Mucosa of stomach (tissue), 1 donor: ENCODE measurements around the gene MMP17.
"Not testable (repeated sequence)": the region's sequence is repeated elsewhere in the genome, so short reads cannot be mapped to it uniquely, and the experiment has no call there.

Experiments used
- H3K27me3 ChIP-seq: one replicate; pipeline ENCODE4 v1.7.0; 2013; ENCODE audit warnings: mild to moderate bottlenecking, low read length; ENCODE audit not compliant: control insufficient read depth, insufficient read depth
- H3K36me3 ChIP-seq: one replicate; pipeline ENCODE4 v1.7.0; 2013; ENCODE audit warnings: low read length; ENCODE audit not compliant: control insufficient read depth, insufficient read depth
- H3K4me1 ChIP-seq: one replicate; pipeline ENCODE4 v1.7.0; 2013; ENCODE audit warnings: mild to moderate bottlenecking, low read length; ENCODE audit not compliant: control insufficient read depth, insufficient read depth
- H3K4me3 ChIP-seq: one replicate; pipeline ENCODE4 v1.7.0; 2013; ENCODE audit warnings: low read length
- H3K9ac ChIP-seq: one replicate; pipeline ENCODE4 v1.7.0; 2013; ENCODE audit warnings: mild to moderate bottlenecking, low read length, moderate library complexity
- H3K9me3 ChIP-seq: one replicate; pipeline ENCODE4 v1.7.0; 2013; ENCODE audit warnings: mild to moderate bottlenecking, low read length, moderate library complexity; ENCODE audit not compliant: control insufficient read depth
- donor health status: Pancreatic carcinoma.

Gene MMP17

DNA sequence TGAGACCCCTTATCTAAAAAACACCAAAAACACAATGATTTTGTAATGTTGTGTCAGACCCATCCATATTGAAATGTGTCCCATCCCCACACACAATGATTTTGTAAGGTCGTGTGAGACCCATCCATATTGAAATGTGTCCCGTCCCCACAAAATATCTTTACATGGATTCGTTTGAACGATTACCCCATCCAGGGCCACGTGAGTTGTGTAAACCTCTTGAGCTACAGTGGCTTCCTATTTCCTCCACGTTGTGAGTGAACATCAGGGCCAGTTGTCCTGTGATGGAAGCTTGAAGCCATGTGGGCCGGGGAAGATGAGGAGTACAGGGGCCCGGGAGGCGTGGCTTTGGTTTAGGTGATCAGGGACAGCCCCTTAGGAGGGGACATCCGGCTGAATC is 39.3 kb downstream of the MMP17 start:
- no peaks in the 10 kb centered on the region for H3K27me3 ChIP-seq
- no peak overlapping the region for H3K9ac ChIP-seq
- no peaks in the 10 kb centered on the region for H3K36me3 ChIP-seq
- H3K9me3 ChIP-seq = no peaks in the 10 kb centered on the region
- no peak overlapping the region for H3K4me3 ChIP-seq
- no peaks in the 10 kb centered on the region for H3K4me1 ChIP-seq

DNA sequence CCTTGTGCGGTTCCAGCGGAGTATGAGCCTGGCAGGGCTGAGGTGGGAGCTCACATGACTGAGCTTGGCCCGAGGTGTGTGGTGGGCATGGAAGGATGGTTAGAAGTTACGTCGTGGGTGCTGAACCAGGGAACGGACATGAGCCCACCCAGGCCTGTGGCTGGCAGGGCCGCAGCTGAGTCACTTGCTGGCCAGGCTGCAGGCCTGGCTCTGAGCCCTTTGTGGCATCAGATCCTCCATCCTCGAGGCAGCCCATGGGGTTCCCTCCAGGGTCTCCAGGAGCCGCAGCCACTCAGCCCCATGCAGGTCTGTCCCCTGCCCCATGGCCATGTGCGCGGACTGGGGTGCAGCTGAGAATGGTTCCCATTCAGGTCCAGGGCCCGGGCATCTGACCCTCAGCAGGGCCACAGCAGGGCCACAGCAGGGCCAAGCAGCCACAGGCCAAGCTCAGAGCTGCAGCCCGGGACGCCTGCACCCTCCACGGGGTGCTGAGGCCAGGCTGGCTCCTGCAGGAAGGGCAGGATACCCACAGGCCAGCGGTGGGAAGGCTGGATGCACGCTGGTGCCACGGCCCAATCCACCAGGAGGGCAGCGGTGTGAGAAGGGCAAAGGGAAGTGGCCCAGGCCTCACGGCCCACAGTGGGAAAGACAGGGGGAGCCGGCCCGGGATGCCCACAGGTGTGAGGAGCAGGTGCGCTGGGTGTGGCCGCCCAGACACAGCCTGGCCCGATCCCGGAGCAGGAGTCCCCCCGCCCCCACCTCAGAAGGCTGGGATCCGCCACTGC is 39.9 kb downstream of the MMP17 start:
- no peaks in the 10 kb centered on the region for H3K36me3 ChIP-seq
- no peaks in the 10 kb centered on the region for H3K9me3 ChIP-seq
- no peak overlapping the region for H3K4me3 ChIP-seq
- H3K27me3 ChIP-seq = no peaks in the 10 kb centered on the region
- no peak overlapping the region for H3K9ac ChIP-seq
- no peaks in the 10 kb centered on the region for H3K4me1 ChIP-seq

DNA sequence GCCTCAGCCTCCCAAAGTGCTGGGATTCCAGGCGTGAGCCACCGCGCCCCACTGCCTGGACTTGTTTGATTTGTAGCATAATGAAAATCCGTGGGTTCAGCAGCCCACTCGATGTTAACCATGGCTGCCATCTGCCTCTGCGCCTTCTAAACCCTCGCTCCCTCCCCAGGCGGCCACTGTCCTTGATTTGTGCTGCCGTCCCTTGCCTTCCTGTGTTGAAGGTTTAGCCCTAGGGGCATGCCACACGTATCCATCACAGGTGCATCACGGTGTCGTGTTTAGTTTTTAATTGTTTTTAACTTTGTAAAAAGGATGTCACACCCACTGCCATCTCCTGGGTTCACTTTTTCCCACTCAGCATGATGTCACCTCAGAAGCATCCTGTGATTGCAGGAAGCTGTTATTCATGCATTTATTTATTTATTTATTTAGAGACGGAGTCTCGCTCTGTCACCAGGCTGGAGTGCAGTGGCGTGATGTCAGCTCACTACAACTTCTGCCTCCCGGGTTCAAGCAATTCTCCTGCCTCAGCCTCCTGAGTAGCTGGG is 41.8 kb downstream of the MMP17 start:
- H3K9me3 ChIP-seq = no peaks in the 10 kb centered on the region
- H3K27me3 ChIP-seq = no peaks in the 10 kb centered on the region
- H3K4me3 ChIP-seq = no peak overlapping the region
- no peaks in the 10 kb centered on the region for H3K4me1 ChIP-seq
- no peaks in the 10 kb centered on the region for H3K36me3 ChIP-seq
- no peak overlapping the region for H3K9ac ChIP-seq

DNA sequence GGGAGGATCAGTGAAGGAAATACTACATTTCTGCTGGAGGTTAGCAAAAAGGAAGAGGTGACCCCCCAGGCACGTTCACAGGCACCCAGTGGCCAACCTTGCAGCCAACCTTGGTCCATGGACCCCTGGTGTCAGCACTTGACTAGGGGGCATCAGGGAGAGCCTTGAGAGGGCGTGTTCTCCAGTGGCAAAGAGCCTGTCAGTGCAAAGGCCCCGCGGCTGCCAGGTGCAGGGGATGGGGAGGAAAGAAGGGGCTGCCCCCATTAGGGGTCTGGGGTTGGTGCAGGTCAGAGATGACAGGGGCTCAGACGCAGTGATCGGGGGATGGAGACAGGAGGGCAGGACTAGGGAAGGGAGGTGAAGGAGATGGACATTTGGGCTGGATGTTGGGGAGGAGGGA is 43.5 kb downstream of the MMP17 start:
- Histone ChIP-seq H3K9ac (no peak overlapping the region), H3K27me3 (no peaks in the 10 kb centered on the region), H3K9me3 (no peaks in the 10 kb centered on the region), H3K4me3 (no peak overlapping the region), H3K36me3 (no peaks in the 10 kb centered on the region), H3K4me1 (no peaks in the 10 kb centered on the region)

DNA sequence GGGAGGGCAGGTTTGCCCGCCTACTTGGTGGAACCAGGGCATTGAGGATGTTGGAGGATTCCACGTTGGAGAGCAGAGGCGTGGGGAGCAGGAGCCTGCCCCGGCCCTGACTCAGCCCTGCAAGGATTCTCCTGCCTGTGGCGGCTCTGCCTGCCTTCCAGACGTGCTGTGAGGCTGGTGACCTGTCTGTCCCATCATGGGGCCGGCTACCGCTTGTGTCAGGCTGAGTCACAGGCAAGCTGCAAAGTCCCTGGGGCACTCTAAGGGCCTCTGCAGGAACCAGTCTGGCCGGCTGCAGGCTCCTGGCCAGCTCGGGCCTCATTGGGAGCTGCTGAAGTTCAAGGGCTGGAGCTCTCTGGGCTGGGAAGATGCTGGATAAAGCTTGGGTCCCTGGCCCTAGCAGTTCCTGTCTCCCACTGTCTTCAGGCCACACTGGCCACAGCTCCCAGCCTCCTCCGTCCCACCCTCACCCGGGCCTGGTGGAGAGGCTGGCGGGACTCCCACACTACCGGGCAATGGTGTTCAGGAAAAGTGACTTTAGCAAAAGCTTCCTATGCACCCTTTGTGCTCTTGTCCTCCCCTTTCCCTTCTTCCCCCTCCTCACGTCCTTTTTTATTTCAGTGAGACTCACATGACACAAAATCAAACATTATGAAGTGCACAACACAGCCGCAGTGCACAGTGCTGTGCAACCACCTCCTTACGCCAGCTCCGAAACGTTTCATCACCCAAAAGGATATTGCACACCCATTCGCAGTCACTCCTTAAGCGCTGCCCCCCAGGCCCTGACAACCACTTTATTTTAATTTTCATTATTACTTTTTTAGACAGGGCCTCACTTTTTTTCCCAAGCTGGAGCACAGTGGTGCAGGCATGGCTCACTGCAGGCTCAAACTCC is 44.2 kb downstream of the MMP17 start:
- Histone ChIP-seq H3K4me1 (no peaks in the 10 kb centered on the region), H3K4me3 (no peak overlapping the region), H3K27me3 (no peaks in the 10 kb centered on the region), H3K9me3 (no peaks in the 10 kb centered on the region), H3K36me3 (no peaks in the 10 kb centered on the region), H3K9ac (no peak overlapping the region)

DNA sequence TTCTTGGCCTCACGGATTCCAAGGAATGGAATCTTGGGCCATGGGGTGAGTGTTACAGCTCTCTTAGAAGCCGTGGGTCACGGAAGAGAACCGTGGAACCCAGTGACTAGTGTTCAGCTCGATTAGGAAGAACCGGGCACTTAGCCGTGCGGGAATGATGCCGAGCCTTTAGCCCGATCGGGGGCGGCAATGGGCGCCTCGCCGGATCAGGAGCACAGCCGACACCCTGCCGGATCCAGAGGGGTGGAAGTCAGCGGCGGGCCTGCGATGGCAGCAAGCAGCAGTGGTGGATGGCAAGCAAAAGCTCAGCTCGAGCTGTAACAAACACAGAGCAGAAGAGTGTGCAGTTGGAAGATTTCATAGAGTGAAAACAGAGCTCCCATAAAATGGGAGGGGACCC is 45.1 kb downstream of the MMP17 start:
- no peaks in the 10 kb centered on the region for H3K4me1 ChIP-seq
- no peak overlapping the region for H3K4me3 ChIP-seq
- H3K9me3 ChIP-seq = no peaks in the 10 kb centered on the region
- H3K27me3 ChIP-seq = no peaks in the 10 kb centered on the region
- no peaks in the 10 kb centered on the region for H3K36me3 ChIP-seq
- H3K9ac ChIP-seq = no peak overlapping the region

DNA sequence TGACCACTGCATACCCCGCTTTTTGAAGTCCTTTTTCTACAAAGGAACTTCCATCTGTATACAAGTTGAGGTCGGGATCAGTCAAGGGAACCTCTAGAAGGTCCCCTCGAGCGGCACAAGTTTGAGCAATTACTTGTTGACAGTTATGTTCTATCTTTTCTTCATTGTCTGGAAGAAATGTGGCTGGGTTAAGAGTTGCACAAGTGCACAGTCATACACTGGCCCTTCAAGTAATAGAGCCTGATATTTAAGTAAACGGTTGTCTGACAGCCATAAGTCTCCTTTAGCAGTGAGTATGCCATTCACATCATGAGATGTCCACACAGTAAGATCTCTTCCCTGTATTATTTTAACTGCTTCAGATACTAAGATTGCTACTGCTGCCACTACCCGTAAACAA is 46.8 kb downstream of the MMP17 start:
- H3K9me3 ChIP-seq, H3K9ac ChIP-seq, H3K27me3 ChIP-seq, H3K4me1 ChIP-seq, H3K4me3 ChIP-seq, H3K36me3 ChIP-seq: not testable (repeated sequence)

DNA sequence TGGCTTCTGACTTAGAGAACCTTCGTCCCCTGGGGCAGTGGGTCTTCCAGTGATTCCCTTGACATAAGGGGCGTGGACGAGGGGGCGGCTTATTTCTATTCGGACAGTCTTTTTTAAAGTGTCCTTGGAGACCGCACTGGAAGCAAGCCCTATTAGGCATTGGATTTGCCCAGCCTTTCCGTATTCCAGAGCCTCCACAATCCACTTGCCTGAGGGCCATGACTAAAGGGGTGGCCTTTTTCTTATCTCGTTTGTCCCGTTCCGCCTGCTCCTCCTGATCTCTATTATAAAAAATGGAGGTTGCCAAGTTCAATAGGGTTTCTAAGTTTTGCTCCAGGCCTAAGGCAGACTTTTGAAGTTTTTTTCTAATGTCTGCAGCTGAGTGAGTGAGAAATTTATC is 49.0 kb downstream of the MMP17 start:
- not testable (repeated sequence) for H3K9ac ChIP-seq, H3K36me3 ChIP-seq, H3K9me3 ChIP-seq, H3K4me3 ChIP-seq, H3K4me1 ChIP-seq, H3K27me3 ChIP-seq

DNA sequence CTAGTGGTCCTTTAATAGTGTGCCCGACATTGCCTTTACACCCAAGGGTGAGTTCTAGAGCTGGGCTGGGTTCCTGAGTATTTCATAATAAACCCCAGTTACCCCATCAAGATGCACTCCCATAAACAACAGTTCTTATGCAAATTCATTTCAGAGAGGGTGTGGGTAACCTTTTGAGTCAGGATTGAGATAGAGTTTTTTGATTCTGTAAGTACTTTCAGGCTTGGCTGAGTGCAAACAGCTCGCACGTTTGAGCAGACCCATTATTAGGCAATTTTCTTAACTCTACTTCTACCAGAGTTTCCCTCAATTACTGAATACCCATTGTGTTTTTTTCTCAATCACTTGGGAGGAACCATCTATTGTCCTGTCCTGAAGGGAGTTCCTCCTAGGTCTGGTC is 50.2 kb downstream of the MMP17 start:
- not testable (repeated sequence) for H3K4me1 ChIP-seq, H3K9ac ChIP-seq, H3K4me3 ChIP-seq, H3K36me3 ChIP-seq, H3K27me3 ChIP-seq, H3K9me3 ChIP-seq

DNA sequence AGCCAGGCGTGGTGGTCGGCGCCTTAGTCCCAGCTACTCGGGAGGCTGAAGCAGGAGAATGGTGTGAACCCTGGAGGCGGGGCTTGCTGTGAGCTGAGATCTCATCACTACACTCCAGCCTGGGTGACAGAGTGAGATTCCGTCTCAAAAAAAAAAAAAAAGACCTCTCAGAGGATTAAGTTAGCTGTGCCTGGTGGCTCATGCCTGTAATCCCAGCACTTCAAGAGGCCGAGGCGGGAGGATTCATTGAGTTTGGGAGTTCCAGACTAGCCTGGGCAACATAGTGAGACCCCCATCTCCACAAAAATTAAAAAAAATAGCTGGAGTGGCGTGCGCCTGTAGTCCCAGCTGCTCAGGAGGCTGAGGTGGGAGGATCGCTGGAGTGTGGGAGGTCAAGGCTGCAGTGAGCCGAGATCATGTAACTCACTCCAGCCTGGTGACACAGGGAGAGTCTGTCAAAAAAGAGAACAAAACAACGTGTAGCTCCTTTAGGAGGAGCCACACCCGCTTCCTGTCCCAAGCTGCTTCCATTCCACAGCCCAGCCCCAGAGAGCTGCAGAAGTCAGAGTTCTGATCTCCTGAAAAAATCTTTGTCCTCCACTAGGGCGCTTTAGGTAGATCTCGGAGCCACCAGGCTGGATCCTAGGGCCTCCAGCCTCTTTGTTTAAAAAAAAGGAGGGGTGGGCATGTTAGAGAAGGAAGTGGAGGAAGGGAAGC is 54.8 kb downstream of the MMP17 start:
- no peaks in the 10 kb centered on the region for H3K9me3 ChIP-seq
- no peaks in the 10 kb centered on the region for H3K36me3 ChIP-seq
- H3K27me3 ChIP-seq = no peaks in the 10 kb centered on the region
- no peak overlapping the region for H3K9ac ChIP-seq
- H3K4me1 ChIP-seq = no peaks in the 10 kb centered on the region
- H3K4me3 ChIP-seq = no peak overlapping the region

DNA sequence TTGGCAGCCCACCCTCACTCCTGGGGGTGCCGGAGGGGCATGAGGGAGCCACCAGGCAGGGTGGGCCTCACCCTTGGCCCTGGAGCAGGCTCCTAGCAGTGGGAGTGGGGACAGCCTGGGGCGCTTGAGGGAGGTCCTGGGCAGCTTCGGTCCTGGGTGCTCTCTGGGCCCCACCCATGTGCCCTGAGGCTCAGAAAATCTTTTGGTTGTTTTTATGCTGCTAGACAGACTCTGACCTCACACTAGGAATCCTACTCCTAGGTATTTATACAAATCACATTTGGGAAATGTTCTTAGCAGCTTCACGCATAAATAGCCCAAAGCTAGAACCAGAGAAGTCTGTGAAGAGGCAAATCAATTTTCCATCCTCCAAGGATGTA is 55.3 kb downstream of the MMP17 start:
- no peak overlapping the region for H3K4me3 ChIP-seq
- no peaks in the 10 kb centered on the region for H3K27me3 ChIP-seq
- H3K36me3 ChIP-seq = no peaks in the 10 kb centered on the region
- no peak overlapping the region for H3K9ac ChIP-seq
- H3K4me1 ChIP-seq = no peaks in the 10 kb centered on the region
- no peaks in the 10 kb centered on the region for H3K9me3 ChIP-seq

DNA sequence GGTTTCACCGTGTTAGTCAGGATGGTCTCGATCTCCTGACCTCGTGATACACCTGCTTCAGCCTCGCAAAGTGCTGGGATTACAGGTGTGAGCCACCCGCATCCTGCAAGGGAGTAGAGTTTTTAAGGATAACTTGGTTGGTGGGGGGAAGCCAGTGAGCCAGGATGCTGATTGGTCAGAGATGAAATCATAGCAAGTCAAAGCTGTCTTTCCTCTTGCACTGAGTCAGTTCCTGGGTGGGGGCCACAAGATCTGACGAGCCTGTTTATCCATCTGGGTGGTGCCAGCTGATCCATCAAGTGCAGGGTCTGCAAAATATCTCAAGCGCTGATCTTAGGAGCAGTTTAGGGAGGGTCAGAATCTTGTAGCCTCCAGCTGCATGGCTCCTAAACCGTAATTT is 56.9 kb downstream of the MMP17 start:
- H3K27me3 ChIP-seq = not testable (repeated sequence)

More for the DNA sequence above, 56.9 kb downstream of the MMP17 start:
- H3K9me3 ChIP-seq, H3K4me3 ChIP-seq, H3K36me3 ChIP-seq, H3K4me1 ChIP-seq, H3K9ac ChIP-seq: not testable (repeated sequence)
